GM18505 (cell line): Measurements from ENCODE around the gene CLSTN3.
A peak's percentile ranks its signal among the peaks of the same experiment; 100 is the strongest.

Experiments used
- ATAC-seq: cut with Tn5 transposase; IDR thresholded peaks from one replicate; pipeline ENCODE4 v1.9.1; 2021; ENCODE audit not compliant: unreplicated experiment
- POLR2A ChIP-seq: IDR thresholded peaks from 4 replicates; pipeline ENCODE4 v1.6.1; 2011; ENCODE audit warnings: borderline replicate concordance; ENCODE audit not compliant: insufficient read depth, insufficient read length; ENCODE audit errors: extremely low read depth

Gene CLSTN3

DNA sequence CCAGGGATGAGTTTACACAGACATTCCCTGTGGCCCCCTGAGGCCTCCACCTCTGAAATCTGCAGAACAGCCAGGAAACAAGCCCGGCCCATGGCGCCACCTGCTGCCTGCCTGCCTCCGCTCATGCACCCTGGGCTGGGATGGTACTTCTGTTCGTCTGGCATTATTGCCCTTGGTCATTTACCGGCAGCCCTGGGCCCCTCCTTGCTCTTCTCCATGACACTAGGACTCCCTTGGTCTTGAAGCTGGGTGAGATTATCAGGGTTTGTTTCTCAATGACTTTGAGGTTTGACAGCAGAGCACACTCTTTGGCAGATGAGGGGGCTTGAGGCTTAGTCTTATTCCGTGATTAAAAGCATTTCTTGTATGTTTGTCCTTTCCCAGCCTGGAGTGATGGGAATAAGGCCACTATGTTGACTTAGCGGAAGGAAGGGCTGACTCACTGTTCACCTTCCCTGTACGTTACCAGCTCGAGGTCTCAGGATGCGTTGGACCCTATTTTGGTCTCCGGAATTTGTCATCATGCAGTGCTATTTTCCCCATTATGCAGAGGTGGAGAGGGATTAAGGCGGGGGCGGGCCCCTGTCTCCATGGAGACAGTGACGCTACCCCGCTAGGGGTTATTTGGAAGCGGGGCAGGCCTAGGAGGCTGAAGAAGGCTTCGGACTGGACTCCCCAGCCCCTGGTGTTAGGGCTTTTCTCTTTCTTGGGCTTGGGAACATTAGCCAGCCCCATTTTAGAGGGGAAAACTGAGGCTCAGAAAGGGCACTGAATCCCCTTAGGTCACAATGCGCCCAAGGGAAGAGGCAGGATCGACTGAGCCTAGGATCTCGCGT, 58.6 kb downstream of the CLSTN3 start:
- ATAC-seq = no peak
- TF ChIP-seq POLR2A = no peak

DNA sequence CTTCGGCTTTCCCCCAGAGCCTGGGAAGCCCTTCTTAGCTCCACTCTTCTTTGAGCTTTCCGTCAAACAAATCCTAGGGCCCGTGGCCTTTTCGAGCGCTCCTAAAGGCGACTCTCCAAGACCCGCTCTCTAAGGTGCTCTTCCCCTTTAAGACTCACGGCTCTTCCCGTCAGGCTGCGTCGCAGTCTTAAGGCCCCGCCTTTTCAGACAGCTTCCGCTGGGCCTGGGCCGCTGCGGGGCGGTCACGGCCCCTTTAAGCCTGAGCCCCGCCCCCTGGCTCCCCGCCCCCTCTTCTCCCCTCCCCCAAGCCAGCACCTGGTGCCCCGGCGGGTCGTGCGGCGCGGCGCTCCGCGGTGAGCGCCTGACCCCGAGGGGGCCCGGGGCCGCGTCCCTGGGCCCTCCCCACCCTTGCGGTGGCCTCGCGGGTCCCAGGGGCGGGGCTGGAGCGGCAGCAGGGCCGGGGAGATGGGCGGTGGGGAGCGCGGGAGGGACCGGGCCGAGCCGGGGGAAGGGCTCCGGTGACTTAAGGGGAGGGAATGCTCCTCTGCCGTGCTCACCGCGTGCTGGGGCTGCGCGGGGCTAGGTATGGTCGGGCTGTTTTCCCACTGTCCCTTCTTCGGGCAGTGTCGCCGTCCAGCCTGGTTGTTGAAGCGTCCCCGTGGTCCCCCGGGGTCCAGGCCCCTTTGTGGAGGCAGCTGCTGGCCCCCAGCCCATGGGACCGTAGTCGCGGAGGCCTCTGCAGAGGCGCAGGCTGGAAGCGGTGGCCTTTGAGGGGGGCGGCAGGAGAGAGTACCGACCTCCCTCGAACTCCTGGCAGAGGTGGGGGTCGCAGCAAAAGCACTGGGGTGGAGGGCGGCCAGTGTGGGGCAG, 59.5 kb downstream of the CLSTN3 start, which contains the start of gene PEX5:
Gene PEX5, plus strand, starts transcription at position 289 of the 870 bp plus-strand sequence. CDS start 692 bp downstream, outside the sequence.
- ATAC-seq = peak; percentile 84
- no peak for TF ChIP-seq POLR2A

DNA sequence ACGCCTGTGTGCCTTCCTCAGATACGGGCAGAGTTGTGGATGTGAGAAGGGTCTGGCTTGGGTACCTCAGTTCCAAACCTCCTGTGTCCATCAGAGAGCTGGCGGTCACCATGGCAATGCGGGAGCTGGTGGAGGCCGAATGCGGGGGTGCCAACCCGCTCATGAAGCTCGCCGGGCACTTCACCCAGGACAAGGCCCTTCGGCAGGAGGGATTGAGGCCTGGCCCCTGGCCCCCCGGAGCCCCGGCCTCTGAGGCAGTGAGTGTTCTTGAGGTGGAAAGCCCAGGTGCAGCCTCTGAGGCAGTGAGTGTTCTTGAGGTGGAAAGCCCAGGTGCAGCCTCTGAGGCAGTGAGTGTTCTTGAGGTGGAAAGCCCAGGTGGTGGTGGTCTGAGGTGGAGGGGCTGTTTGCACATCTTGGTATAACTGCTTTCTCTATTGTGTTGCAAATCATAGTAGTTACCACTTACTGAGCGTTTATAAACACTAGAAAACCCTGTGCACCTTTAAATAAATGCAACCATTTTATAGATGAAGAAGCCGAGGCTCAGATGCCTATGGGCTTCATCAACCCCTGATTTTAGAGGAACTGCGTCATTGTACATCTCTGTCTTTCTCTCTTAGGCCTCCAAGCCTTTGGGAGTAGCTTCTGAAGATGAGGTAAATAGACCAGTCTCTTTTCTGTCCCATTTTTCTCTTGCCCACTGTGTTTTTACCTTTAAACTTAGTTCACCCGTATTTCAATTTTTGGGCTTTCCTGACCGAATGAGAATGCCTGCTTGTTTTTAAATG, 60.3 kb downstream of the CLSTN3 start:
- no peak for TF ChIP-seq POLR2A

DNA sequence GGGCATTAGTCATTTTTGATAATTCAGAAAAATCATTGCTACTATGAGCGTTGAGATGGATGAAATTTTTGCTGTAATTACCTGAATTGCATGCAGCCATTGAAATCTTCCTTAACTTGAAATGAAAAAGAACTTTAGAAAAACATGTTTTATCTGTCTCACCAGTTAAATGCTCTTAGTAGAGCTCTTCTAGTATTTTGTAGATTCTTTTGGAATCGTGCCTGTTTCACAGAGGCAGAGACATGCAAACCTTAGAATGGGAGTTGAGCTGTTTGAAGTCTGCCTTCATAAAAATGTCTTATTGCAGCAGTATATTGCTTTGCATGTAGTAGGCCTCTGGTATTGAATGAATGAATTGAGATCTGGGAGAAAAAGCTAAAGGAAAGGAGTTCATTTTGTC, 63.5 kb downstream of the CLSTN3 start:
- no peak for TF ChIP-seq POLR2A

More for the DNA sequence above, 60.3 kb downstream of the CLSTN3 start:
- ATAC-seq = no peak

DNA sequence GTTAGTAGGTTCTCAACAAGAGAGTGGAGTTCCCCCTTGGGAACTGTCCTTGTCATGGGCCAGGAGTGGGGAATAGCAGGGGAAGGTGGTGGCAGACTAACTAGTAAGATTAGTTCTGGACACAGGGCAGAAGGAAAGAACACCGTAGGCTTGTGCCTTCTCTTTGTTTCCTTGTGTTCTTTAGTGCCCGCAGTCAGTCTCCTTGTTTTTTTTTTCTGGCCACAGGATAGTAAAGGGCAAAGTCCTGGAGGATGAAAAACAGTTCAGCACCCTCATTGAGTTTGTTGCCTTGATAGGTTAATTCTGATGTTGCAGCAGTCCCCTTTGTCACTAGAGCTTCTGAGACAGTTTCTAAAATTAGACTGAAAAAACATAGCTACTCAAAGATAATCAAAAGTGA, 67.7 kb downstream of the CLSTN3 start:
- no peak for TF ChIP-seq POLR2A
- ATAC-seq = no peak

More for the DNA sequence above, 63.5 kb downstream of the CLSTN3 start:
- ATAC-seq = no peak

DNA sequence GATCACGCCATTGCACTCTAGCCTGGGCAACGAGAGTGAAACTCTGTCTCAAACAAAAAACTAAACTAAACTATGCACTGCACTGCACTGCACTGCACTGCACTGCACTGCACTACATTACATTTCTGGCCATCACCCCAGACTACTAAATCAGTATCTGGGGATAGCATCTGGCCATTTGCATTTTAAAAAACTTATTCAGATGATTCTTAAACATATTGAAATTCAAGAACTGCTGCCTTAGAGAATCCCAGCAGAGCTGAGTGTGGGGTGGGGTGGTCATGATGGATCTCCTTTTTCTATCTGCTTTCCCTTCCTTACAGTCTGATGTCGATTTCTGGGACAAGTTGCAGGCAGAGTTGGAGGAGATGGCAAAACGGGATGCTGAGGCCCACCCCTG, 72.9 kb downstream of the CLSTN3 start:
- no peak for TF ChIP-seq POLR2A
- no peak for ATAC-seq

DNA sequence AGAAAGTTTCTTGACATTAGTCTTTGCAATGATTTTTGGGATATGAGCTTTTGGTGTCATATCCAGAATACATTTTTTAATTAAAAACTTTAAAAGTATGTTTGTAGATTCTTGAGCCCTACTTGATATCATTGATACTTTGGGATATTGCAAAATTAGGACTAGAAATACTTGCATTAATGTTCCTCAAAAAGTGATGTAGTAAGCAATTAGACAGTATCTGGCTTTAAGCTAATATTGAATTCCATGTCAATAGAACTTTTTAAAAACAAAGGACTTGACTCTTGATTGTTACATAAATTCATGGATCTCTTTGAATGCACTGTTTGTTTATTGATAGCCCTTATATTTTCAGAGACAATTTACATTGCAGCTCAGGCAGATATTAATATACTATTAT, 74.9 kb downstream of the CLSTN3 start:
- no peak for ATAC-seq
- TF ChIP-seq POLR2A = no peak

DNA sequence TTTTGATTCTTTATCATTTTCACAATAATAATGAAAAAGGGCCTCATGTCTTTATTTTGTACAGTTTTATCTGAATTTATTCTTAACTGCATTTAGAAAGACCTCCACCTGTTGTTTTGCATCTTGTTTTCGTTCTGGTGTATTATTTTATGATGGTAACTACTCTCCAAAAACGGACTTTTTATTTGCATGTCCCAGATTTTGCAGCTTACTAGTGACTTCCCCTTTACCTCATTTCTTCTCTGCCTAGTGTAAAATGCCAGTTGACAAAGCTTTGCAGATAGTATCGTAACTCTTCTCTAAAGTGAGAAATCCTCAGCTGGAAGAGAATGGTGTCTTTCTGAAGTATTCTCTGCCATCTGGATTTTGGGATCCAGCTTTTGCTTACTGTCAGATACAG, 76.5 kb downstream of the CLSTN3 start:
- no peak for TF ChIP-seq POLR2A
- no peak for ATAC-seq

DNA sequence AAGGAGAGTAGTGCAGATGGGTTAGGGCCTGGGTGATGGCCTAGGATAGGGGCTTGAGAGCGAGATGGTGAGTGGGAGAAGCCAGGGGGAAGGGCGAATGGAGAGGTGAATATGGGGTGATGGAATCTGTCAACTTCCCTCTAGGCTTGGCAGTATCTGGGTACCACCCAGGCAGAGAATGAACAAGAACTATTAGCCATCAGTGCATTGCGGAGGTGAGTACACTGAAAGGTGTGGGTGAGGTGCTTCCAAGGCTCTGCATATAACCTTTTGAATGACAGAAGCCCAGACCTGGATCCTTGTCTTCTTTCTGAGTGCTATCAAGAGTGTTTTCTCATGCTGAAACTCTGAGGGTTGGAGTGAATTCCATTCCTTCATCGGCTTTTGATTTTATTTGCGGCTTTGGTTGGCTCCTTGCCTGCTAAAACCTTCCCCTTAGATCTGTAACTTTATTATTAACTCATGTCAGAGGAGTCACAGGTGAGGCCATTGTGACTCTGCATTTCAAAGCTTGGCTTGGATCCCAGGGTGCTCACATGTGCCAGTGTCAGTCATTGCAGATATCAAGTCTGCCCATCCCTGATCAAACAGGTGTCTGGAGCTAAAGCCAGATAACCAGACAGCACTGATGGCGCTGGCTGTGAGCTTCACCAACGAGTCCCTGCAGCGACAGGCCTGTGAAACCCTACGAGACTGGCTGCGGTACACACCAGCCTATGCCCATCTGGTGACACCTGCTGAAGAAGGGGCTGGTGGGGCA, 77.9 kb downstream of the CLSTN3 start:
- ATAC-seq = no peak
- no peak for TF ChIP-seq POLR2A
